SKM-1 (cell line): ENCODE measurements around the gene ART1.

Experiments used
- DNase-seq: peaks from one replicate; lab custom pipeline; 2025; ENCODE audit not compliant: unreplicated experiment; lab: John Stamatoyannopoulos, UW

The ART1 gene

DNA sequence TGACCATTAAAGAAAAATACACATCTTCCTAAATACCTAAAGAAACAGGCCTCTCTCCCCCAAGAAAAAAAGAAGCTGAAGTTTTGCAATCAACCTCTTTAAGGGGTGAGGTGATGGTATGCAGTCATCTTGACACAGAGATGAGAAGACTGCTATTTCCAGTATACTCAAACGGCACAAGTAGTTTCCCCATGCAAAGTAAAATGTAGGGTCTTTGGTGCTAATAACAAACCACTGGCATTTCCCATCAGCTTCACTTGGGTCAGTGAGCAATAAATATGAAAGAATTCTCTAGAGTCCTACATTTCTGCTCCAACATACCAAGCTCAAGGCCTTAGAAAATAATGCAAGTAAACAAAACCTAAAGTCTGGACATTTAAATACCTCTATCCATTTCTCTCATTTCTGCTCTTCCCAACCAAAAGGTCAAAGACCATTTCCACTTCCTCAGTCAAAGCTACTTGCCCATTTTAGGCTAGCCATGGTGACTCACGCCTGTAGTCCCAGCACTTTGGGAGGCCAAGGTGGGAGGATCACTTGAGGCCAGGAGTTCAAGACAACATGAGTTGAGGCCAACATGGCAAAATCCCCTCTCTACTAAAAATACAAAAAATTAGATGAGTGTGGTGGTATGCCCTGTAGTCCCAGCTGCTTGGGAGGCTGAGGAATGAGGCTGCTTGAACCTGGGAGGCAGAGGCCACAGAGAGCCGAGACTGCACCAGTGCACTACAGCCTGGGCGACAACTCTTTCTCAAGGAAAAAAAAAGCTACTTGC is 65.7 kb downstream of the ART1 start:
- no peak for DNase-seq

DNA sequence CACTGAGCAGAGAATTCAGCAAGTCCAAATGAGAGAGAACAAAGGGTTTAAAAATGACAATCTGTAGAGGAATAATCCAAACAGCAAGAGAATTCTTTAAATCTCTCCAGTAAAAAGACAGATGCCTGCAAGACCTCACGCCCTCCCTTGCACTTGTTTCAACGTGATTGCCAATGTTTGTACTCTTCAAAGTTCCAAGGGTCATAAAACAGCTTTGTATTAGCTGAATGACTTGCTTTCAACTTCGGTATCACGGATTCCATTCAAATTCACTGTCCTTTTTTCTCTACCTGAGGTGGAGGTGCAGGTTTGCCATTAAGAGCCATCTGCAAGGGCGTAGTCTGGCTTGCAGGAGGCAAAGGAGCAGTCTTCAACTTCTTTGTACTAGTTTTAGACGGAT is 67.3 kb downstream of the ART1 start:
- no peak for DNase-seq
